MM.1S (cell line): ENCODE data around the gene CIAO2B.

Experiments used
- CTCF ChIP-seq: fragments of 300-600 bp; sonication (generic); IDR thresholded peaks from 2 replicates; pipeline ENCODE4 v1.5.1; 2016; ENCODE audit warnings: antibody characterized with exemption, low read length, mixed read lengths
- EZH2 ChIP-seq: fragments of 300-600 bp; sonication (generic); optimal IDR thresholded peaks from 2 replicates; pipeline ENCODE3; 2017; ENCODE audit warnings: low read depth, mild to moderate bottlenecking, antibody characterized with exemption, low read length, mixed read lengths
- EZH2phosphoT487 ChIP-seq: fragments of 300-600 bp; sonication (generic); IDR thresholded peaks from 2 replicates; pipeline ENCODE4 v1.6.1; 2018; ENCODE audit warnings: antibody characterized with exemption, low read length

GRCh38 chr16:66918355-66918754, 15.8 kb downstream of the CIAO2B start:
- TF ChIP-seq EZH2 (no peak), CTCF (no peak), EZH2phosphoT487 (no peak)
